Measurements from ENCODE around the gene RALGAPA2.

RALGAPA2 gene

DNA sequence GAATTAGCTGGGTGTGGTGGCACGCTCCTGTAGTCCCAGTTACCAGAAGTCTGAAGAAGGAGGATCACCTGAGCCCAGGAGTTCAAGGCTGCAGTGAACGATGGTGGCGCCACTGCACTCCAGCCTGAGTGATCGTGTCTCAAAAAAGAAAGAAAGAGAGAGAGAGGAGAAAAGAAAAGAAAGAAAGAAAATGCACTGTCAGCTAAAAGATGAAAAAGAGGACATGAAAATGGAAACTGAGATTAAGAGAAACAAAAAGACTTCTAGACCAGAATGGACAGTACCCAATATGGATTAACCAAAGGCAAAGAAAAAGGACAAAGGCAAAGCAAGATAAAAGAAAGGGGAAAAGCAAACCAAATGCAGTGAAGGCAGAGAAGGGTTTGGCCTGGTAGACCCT lies 9.0 kb upstream of the RALGAPA2 start:
- no peak for DNase-seq (ENCODE audit: low read depth)

DNA sequence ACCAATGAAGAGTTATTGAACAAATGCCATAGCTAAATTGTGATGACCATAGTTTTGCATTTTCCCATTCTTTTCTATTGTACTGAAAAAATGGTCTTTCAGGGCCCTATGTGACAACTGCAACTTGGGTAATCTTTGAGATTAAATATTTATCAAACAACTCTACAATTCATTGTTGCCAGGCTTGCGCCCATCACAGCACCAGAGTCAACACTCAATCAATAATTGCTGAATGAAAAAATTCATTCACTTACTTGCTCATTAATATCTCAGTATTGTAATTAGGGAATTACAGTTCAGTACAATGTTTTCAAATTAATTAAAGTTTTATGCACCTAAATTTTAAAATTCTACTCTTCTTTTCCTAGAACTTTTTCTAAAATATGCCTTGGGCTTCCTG lies 7.7 kb upstream of the RALGAPA2 start:
- DNase-seq (ENCODE audit: low read depth), result no peak

DNA sequence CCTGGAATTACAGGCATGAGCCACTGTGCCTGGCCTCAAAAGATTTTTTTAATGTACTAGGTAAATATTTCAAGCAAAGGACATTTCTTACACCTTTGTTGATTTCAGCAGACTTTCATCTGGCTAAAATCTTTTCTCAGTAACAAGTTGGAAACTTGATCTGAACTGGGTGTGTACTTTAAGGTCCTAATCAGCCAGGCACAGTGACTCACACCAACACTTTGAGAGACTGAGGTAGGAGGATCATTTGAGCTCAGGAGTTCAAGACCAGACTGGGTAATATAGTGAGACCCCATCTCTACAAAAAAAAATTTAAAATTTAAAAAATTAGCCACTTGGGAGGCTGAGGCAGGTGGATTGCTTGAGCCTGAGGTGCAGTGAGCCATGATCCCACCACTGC lies 7.0 kb upstream of the RALGAPA2 start:
- DNase-seq (ENCODE audit: low read depth), result no peak

DNA sequence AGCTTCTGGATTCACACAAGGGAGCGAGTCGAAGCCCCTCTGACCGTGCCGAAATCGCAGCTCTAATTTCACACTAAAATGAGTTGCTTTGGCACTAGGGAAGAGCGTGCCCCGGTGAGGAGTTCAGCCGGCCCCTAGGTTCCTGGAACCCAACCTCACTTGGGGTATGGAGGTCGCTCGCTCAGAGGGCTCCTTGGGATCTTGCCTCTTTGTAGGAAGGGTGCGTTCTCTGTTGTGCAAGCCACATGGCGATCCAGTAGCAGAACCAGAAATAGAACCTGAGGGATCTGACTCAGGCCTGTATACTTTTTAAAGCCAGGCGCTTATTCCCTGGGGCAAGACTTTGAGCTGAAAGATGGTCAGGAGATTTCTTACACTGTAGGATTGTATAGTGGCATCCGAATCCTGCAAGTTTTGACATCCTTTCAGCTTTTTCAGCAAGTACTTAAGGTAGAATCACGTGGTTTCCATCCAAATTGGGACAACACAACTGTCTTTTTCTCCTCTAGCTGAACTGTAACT lies 861 bp upstream of the RALGAPA2 start:
- DNase-seq (ENCODE audit: low read depth), result no peak

DNA sequence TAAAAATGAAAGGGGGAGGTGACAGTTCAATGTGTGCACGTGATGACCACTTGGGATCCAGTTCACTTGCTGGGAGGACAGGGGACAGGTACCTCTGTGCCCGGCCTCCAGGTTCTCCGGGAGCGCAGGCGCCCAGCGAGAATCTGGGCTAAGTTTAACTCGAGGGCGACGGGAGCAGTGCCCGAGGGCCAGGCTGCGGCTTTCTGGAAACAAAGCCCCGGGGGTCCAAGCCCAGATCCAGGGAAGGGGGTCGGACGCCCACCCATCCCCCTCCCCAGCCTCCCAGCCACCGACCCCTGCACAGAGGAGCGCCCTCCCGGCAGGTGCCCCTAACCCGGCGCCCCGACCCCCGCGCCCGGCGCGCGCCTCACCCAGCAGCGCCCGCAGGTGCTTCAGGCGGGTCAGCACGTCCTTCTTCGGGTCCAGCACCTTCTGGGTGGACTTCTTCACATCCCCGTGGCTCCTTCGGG lies 405 bp downstream of the RALGAPA2 start:
- no peak for DNase-seq (ENCODE audit: low read depth)

DNA sequence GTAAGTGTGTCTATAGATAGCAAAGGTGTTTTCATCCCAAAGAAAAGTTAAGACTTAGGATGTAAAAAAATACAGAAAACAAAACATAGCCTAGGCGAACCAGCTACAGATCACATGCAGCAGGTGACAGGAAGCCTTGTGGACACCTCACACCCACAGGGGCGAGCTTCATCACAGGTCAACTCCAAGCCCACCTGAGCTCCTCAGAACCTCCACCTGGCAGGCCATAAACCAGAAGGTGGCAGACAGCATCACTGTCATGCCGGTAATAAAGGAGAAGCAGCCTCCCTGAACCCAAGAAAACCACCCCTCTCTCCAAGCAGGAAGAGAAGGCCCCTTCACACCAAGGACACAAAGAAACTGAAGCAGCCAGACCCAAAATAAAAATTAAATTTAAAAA lies 1.0 kb downstream of the RALGAPA2 start:
- no peak for DNase-seq (ENCODE audit: low read depth)

DNA sequence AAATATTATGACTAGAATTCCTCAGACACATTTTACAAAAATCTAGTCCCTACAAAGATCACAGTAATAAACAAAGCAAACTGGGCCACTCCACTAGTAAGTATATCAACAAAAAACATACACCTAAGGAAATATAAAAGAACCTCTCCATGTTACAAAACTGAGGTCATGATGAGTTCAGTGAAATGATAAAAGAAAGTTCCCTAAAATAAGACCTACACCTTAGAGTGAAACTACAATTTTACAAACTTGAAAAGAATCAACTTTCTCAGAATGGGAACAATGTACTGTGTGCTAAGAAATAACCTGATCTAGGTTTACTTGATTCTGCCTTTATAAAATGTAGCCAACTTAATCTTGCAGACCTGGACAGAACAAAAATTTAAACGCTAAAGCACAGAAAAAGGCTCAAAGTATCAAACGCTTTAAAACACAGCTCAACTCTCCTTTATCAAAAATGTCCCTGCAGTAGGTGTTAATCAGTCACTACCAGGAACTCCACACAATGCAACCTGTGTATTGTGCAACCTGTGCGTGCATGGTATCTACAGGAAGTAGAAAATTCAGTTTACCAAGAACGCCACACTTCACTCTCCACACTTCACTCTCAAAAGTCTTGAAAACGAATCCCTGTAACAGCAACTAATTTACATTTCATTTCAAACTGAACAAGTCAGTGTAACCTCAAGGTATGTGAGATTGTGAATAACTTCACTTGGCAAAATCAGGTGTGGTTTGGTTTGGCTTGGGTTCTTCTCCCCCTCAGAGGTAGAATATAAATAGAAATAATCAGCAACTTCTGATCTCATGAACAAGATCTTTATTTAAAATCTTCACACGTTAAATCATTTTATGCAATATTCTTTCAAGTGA lies 1.8 kb downstream of the RALGAPA2 start:
- DNase-seq (ENCODE audit: low read depth), result no peak

DNA sequence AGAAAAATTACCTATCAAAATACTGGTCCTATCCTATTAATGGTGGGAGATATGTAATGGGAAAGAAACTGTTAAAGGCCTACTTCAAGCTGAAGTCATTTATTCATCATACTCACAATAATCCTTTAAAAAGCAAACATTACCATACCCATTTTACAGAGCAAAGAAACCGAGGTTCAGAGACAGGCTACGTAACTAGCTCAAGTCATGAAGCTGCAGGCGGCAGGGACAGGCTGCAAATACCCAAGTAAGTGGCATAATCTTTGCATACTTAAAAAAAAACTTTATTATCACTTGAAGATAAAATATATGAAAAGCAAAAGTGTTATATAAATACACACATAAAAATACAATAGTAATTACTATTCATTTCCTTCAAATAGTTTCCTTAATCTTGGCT lies 2.6 kb downstream of the RALGAPA2 start:
- DNase-seq (ENCODE audit: low read depth), result no peak

DNA sequence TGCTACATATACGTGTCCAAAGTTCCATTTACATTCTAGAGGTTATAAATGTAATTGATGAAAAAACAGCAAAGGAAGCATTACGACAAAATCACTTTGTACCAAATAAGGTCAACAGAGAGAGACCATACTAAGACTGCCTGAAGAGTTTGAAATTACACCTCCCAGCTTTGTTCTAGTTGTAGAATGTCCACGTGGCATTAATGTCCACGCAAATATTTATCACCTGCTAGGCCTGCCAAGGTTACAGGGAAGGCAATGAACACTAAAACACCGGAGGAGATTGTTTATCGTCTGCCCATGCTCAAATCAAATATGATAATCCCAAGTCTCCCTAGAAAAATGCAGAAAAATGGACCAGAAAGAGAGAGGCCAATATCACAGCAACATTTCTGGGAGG lies 6.2 kb downstream of the RALGAPA2 start:
- no peak for DNase-seq (ENCODE audit: low read depth)

DNA sequence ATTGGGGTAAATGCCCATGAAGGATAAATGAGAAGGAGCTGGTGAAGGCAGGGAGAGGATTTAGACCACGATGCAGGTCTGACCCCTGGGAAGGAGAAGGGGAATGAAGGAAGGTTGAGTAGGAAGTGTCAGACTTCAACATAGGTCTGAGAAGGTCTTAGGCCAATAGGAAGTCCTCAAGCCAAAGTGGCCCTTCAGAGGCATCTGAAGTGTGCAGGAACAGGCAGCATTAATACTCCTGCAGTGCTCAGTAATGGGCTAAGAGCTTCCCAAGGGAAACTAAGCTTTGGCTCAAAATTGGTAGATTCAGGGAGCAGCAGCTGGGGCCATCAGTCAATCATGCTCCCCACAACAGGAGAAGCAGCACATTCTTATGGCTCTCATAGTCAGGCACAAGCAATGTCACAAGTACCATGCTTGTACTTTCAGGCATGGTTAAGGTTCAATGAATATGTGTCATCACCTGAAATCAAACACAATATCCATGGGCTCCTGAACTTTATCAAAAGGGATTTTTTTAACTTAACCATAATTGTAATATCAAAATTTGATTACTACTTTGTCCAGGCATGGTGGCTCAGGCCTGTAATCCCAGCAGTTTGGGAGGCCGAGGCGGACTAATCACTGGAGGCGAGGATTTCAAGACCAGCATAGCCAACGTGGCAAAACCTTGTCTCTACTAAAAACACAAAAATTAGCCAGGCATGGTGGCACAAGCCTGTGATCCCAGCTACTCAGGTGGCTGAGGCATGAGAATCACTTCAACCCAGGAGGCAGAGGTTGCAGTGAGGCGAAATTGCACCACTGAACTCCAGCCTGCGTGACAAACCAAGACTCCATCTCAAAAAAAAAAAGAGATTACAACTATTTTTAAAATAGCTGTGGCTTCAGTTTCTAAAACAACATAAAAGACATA lies 9.9 kb downstream of the RALGAPA2 start:
- DNase-seq (ENCODE audit: low read depth), result no peak

DNA sequence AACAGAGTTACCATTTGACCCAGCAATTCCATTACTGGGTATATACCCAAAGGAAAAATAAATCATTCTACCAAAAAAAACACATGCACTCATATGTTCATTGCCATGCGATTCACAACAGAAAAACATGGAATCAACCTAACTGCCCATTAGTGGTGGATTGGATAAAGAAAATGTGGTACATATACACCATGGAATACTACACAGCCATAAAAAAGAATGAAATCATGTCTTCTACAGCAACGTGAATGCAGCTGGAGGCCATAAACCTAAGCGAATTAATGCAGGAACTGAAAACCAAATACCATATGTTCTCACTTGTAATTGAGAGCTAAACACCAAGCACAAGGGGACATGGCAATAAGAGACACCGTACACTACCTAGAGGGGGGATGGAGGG lies 12.5 kb downstream of the RALGAPA2 start:
- DNase-seq (ENCODE audit: low read depth), result no peak

DNA sequence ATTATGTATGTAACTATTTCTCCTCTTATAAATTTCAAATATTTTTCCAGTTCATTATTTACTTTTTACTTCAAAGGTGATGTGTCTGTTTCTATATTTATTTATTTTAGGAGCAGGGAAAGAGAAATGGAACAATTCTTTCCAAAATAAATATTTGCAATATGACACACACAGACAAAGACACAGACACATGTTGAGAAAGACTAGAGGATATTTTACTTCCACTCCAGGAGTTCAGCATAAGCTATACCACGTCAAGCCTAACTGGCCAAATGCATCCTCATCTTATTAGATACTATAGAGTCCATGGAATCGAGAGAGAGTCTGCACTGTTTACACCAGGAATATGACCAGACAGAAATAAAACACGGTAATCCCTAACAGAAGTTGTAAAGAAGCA lies 13.3 kb downstream of the RALGAPA2 start:
- DNase-seq (ENCODE audit: low read depth), result no peak

DNA sequence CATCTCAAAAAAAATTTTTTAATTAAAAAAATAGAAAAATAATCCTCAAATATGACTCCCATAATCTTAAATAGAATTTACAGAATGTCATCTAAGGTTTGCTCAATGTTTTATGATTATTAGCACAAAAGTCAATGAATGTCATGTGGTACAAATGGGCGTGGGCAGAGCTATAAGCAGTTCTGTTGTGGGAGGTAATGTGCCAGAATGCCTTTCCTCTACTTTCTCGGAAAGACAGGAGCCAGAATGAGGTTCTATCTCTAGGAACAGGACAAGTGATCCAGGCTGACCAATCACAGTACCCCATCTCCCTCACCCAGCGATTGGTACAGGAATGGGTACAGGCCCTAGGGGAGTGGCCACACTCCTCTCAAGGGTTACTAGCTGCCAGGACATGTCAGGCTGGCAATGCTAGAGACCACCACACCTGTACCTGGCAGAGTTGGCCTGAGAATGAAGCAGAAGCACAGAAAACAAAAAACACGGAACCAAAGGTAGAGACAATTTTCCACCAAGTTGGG lies 15.1 kb downstream of the RALGAPA2 start:
- DNase-seq (ENCODE audit: low read depth), result no peak

DNA sequence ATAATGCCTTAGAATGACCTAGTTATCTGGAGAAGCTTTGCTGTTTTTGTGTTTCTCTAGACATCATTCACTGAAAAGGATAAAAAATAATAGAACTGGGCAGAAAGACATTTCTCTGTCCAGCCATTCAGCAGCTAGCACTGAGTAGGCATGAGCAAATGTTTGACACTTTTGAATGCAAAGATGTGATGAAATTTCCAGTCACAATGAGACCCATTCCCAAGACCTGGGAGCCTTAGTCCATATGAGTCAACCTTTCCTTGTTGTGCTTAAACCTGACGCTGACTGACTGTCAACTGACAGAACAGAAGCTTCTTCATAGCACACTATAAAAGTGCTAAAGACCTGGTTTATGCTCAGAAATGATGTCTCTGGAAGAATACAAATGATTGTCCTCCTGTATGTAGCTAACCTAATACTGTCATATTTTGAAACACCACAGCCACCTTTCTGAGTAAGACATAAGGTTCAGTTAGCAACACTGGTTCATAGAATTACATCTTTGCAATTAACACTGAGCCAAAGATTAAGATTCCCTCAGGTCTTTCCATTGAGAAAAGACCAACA lies 17.1 kb downstream of the RALGAPA2 start:
- no peak for DNase-seq (ENCODE audit: low read depth)

DNA sequence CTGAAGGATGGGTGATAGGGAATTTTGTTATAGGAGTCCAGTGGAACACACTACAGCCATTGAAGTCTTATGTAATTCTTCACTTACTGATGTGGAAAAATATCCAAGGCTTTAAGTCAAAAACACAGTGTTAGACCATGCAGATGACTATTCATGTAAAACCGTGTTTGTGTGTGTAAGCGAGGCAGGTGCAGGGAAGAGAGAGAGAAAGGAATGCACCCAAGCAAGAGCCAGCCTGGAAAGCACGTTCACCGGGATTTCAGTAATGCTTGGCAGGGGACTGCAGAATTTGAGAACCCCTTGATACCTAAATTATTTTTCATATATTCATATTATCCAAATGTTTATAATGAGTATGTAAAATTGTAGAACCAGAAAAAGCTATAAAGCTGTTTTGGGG lies 17.9 kb downstream of the RALGAPA2 start:
- no peak for DNase-seq (ENCODE audit: low read depth)

DNA sequence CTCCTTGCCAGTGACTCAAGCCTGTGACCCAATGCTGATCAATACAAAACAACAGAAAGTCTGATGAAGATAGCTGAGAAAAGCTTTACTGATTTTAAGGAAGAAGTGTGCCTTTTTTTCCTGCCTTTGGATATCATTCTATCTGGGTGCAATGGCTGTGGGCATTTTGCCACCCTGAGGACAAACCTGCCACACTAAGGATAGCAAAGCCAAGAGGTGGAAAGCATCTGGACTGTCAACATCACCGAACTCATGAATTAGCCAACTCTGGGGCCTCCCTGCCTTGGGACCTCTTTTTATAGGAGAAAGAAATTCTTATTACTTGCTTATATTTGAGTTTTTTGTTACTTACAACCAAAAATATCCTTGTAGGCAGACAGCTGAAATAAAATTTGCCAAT lies 19.9 kb downstream of the RALGAPA2 start:
- DNase-seq (ENCODE audit: low read depth), result no peak

DNA sequence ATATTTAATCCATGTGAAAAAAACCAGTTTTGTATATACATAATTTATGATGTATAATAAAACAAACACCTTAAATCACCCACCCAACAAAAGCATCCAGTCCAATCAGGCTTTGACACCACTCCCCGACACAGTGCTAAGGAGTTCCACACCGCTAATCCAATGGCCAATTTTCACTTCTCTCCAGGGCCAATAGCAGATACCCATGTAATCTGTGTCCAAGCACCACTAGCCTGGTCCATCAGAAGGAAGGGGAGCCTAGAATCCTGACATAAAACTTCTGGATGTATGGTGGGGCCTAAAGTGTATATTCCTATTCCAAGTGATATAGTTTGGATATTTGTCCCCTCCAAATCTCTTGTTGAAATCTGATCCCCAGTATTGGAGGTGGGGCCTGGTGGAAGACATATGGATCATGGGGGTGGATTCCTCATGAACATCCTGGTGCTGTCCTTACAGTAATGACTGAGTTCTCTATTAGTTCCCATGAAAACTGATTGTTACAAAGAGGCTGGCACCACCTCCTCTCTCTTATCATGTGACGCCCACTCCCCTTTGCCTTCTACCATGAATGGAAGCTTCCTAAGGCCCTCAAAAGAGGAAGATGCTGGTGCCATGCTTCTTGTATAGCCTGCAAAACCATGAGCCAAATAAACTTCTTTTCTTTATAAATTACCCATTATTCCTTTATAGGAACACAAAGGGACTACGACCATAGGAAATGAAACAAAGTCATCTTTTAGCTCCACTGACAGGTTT lies 20.8 kb downstream of the RALGAPA2 start:
- no peak for DNase-seq (ENCODE audit: low read depth)

DNA sequence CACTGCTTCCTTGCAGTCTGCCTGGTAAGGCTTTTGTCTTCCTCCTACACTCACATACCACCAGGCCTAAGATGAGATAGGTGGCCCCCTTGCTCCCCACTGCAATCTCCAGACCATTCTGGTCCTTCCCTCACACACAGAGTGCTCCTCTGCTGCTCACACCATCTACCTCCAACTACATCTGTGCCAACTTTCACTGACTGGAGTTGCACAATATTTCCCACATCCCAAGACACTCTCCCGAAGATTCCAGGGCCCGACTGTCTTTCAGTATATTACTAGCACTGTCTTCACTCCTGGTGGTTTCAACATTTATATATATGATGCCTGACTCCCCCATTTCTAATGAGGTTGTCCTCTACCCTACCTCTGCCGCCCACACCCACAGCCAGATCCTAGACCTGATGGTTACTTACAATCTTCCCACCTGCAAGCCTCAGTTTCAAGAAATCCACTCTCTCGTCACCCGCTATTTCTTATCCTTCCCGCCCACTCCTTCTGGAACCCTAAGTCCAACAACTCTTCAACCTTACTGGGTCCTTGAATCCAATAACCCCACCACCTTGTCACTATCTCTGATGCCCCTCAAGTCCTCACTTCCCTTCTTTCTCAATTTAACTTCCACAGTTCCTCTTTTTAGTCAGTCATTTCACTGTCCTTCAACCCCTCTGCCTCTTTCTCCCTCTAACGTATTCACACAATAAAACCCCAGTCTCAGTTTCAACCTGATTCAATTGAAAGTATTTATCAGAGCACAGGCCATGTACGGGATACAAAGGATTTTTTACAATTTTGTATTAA lies 21.6 kb downstream of the RALGAPA2 start:
- no peak for DNase-seq (ENCODE audit: low read depth)

DNA sequence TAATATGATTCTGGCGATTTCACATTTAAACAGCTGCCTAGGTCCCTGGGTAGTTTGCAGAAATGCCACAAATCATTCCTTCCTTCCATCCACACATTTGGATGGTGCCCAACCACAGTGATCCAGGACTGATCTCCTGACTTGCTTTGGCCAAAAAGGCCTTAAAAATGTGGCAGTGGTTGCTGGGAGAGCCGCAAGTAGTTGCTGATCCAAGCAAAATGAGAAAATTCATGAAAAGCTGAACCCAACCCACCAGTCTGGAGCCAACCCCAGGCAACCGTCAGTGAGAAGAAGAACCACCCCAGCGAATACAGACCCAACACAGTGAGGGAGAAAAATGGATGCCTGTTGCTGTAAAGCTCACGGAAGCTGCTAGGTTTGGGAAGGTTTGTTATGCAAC lies 25.1 kb downstream of the RALGAPA2 start:
- DNase-seq (ENCODE audit: low read depth), result no peak

DNA sequence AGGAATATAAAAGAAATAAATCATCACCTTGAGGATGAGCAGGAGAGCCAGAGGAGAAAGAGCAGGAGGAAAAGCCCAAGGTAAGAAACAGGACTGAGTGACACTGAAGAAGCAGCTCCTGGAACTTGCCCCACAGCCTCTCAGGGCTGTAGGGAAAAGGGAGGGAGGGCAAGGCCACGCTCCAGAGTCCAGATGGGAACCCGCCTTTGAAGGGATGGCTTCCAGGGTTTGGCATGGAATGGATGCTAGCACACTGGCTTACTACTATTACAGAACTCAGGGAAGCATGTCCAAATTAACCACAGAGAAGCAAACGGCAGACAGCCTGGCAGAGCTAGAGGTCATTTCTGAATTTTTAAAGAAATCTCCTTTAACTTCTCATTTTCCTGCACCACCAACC lies 26.8 kb downstream of the RALGAPA2 start:
- no peak for DNase-seq (ENCODE audit: low read depth)

Measured in fibroblast of the conjunctiva (primary cell).